Chondrocyte (in vitro differentiated cells): ENCODE measurements around the gene MS4A15. TPM values are rescaled to one million over a fixed set of nuclear protein-coding genes. Genes with fewer than 3 reads are reported as not detected.
A peak's percentile ranks its signal among the peaks of the same experiment; 100 is the strongest.

Experiments
- DNase-seq: peaks from one replicate; pipeline ENCODE4 v3.0.0; 2021; ENCODE audit warnings: mixed read lengths, low spot score
- H3K27ac Mint-ChIP-seq: one replicate; pipeline ENCODE4 v1.8.0; 2021; ENCODE audit warnings: mild to moderate bottlenecking, moderate library complexity, mixed read lengths; ENCODE audit not compliant: unreplicated experiment
- H3K27me3 Mint-ChIP-seq: 2 replicates; pipeline ENCODE4 v1.8.0; 2021; ENCODE audit warnings: low read depth, mixed read lengths
- H3K36me3 Mint-ChIP-seq: 2 replicates; pipeline ENCODE4 v1.8.0; 2021; ENCODE audit warnings: low read depth, mixed read lengths
- H3K4me1 Mint-ChIP-seq: 2 replicates; pipeline ENCODE4 v1.8.0; 2021; ENCODE audit warnings: low read depth, mild to moderate bottlenecking, mixed read lengths
- H3K4me3 Mint-ChIP-seq: one replicate; pipeline ENCODE4 v1.8.0; 2021; ENCODE audit warnings: mild to moderate bottlenecking, moderate library complexity, mixed read lengths; ENCODE audit not compliant: unreplicated experiment
- H3K9me3 Mint-ChIP-seq: 2 replicates; pipeline ENCODE4 v1.8.0; 2021; ENCODE audit warnings: low read depth, mixed read lengths
- CTCF ChIP-seq: fragments of 200-600 bp; sonication (generic); IDR thresholded peaks from 2 replicates; pipeline ENCODE4 v1.5.0; 2021; ENCODE audit warnings: antibody characterized with exemption, mild to moderate bottlenecking, moderate library complexity
- total RNA-seq: library from RNA; stranded (reverse); gene quantifications from 3 replicates; pipeline ENCODE4 v1.2.1, GENCODE V29; 2021

Gene MS4A15
- total RNA-seq, 1 donor from 2014 or later = not detected

- Mint-ChIP-seq H3K4me1 (peaks cover 46% of the 10 kb centered on the region), H3K4me3 (no peak within 1 kb of the TSS), H3K27me3 (no peaks in the 10 kb centered on the region), H3K9me3 (no peaks in the 10 kb centered on the region), H3K36me3 (no peaks in the 10 kb centered on the region), H3K27ac (peak within 1 kb of the TSS; percentile 92)
- TF ChIP-seq CTCF = no peak
- peak; percentile 58 for DNase-seq
Measured at GRCh38 chr11:60785136-60785535, 28.5 kb downstream of the MS4A15 start, which contains the start of gene MS4A10. Gene MS4A10 (plus strand): TSS chr11:60785333. CDS start chr11:60790336, 5,003 bp downstream.

- DNase-seq = peak; percentile 37
- no peaks in the 10 kb centered on the region for H3K27me3 Mint-ChIP-seq
- TF ChIP-seq CTCF = peak; percentile 42
- H3K4me3 Mint-ChIP-seq = no peak overlapping the region
- no peaks in the 10 kb centered on the region for H3K9me3 Mint-ChIP-seq
- H3K4me1 Mint-ChIP-seq = peaks cover 46% of the 10 kb centered on the region
- no peaks in the 10 kb centered on the region for H3K36me3 Mint-ChIP-seq
- peak overlapping the region; percentile 92 for H3K27ac Mint-ChIP-seq
Measured at GRCh38 chr11:60785806-60786361, 29.2 kb downstream of the MS4A15 start.

GRCh38 chr11:60786811-60787567 is 30.3 kb downstream of the MS4A15 start:
- peaks cover 4% of the 10 kb centered on the region for H3K9me3 Mint-ChIP-seq
- peaks cover 46% of the 10 kb centered on the region for H3K4me1 Mint-ChIP-seq
- H3K27me3 Mint-ChIP-seq = peaks cover 5% of the 10 kb centered on the region
- no peak overlapping the region for H3K4me3 Mint-ChIP-seq
- peaks cover 1% of the 10 kb centered on the region for H3K36me3 Mint-ChIP-seq
- peak; percentile 44 for DNase-seq
- peak overlapping the region; percentile 92 for H3K27ac Mint-ChIP-seq
- TF ChIP-seq CTCF = no peak

- TF ChIP-seq CTCF = no peak
- H3K27me3 Mint-ChIP-seq = peaks cover 11% of the 10 kb centered on the region
- H3K27ac Mint-ChIP-seq = peak overlapping the region; percentile 47
- peaks cover 46% of the 10 kb centered on the region for H3K4me1 Mint-ChIP-seq
- peaks cover 1% of the 10 kb centered on the region for H3K36me3 Mint-ChIP-seq
- peaks cover 4% of the 10 kb centered on the region for H3K9me3 Mint-ChIP-seq
- no peak overlapping the region for H3K4me3 Mint-ChIP-seq
- DNase-seq = peak; percentile 43
Measured at GRCh38 chr11:60788401-60789125, 31.9 kb downstream of the MS4A15 start.

- H3K27me3 Mint-ChIP-seq = peaks cover 11% of the 10 kb centered on the region
- TF ChIP-seq CTCF = no peak
- H3K4me1 Mint-ChIP-seq = peaks cover 34% of the 10 kb centered on the region
- H3K27ac Mint-ChIP-seq = no peak overlapping the region
- peaks cover 1% of the 10 kb centered on the region for H3K36me3 Mint-ChIP-seq
- no peak overlapping the region for H3K4me3 Mint-ChIP-seq
- peaks cover 4% of the 10 kb centered on the region for H3K9me3 Mint-ChIP-seq
- DNase-seq = peak; percentile 51
Measured at GRCh38 chr11:60790726-60791125, 34.1 kb downstream of the MS4A15 start.
